ENCODE measurements around the gene ENO2.

ENO2 gene

GRCh38 chr12:6948873-6949594 is 34.7 kb downstream of the ENO2 start:
- DNase-seq (ENCODE audit: low read depth): no peak

- no peak for DNase-seq (ENCODE audit: low read depth)
Measured at GRCh38 chr12:6950401-6950801, 36.0 kb downstream of the ENO2 start.

- no peak for DNase-seq (ENCODE audit: low read depth)
Measured at GRCh38 chr12:6950811-6951540, 36.6 kb downstream of the ENO2 start, which contains the start of gene PTPN6. PTPN6 (plus strand) TSS chr12:6951356; CDS start chr12:6951513, 157 bp downstream.

- DNase-seq (ENCODE audit: low read depth): no peak
Measured at GRCh38 chr12:6951551-6952120, 37.3 kb downstream of the ENO2 start.

GRCh38 chr12:6952121-6952862 is 37.9 kb downstream of the ENO2 start:
- no peak for DNase-seq (ENCODE audit: low read depth)

GRCh38 chr12:6952863-6953441 is 38.6 kb downstream of the ENO2 start:
- no peak for DNase-seq (ENCODE audit: low read depth)

- no peak for DNase-seq (ENCODE audit: low read depth)
Measured at GRCh38 chr12:6953442-6954315, 39.3 kb downstream of the ENO2 start.

- no peak for DNase-seq (ENCODE audit: low read depth)
Measured at GRCh38 chr12:6954316-6955107, 40.1 kb downstream of the ENO2 start.

GRCh38 chr12:6955108-6956020 is 41.0 kb downstream of the ENO2 start:
- no peak for DNase-seq (ENCODE audit: low read depth)

GRCh38 chr12:6956021-6956727 is 41.8 kb downstream of the ENO2 start:
- DNase-seq (ENCODE audit: low read depth): no peak

GRCh38 chr12:6957151-6957701 is 42.8 kb downstream of the ENO2 start:
- no peak for DNase-seq (ENCODE audit: low read depth)

- no peak for DNase-seq (ENCODE audit: low read depth)
Measured at GRCh38 chr12:6957741-6958608, 43.6 kb downstream of the ENO2 start.

- no peak for DNase-seq (ENCODE audit: low read depth)
Measured at GRCh38 chr12:6958609-6959057, 44.3 kb downstream of the ENO2 start.

GRCh38 chr12:6959058-6959804 is 44.9 kb downstream of the ENO2 start:
- no peak for DNase-seq (ENCODE audit: low read depth)

- no peak for DNase-seq (ENCODE audit: low read depth)
Measured at GRCh38 chr12:6959805-6960592, 45.6 kb downstream of the ENO2 start.

Data from HS-27A (cell line).